ENCODE results near the gene SWAP70.

SWAP70 gene

DNA sequence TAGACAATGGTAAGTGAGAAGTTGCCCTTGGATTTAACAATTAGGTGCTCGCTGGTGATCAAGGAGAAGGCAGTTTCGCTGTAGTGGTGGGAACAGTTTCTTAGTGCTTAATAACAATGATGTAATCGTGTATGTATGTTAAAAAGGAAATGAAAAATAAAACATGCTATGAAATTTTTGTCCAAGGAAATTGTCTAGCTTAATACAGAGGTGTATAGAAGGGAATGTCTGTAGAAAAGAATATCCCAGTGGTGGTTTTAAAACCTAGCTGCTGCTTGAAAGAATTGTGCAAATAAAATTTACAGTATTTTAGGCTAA is 53.1 kb downstream of the SWAP70 start:
- Histone ChIP-seq H3K27ac (peak overlapping the region; percentile 23 to 59), H3K4me1 (peaks cover 0 to 77% (median 49%) of the 10 kb centered on the region in 4 donors)
- intact Hi-C loops (cut with DNase I; ENCODE audit: low total_unique reads): no loop called here

GRCh38 chr11:9717719-9718118 is 53.8 kb downstream of the SWAP70 start:
- Histone ChIP-seq H3K4me3 (no peak overlapping the region), H3K9me3 (no peaks in the 10 kb centered on the region), H3K36me3 (no peaks in the 10 kb centered on the region), H3K27me3 (no peaks in the 10 kb centered on the region), H3K27ac (peak overlapping the region; percentile 41 to 59), H3K4me1 (peaks cover 0 to 73% (median 47%) of the 10 kb centered on the region in 4 donors)
- intact Hi-C loops (cut with DNase I; ENCODE audit: low total_unique reads): no loop called here
- DNase-seq: no peak
- TF ChIP-seq, protein P1, sequence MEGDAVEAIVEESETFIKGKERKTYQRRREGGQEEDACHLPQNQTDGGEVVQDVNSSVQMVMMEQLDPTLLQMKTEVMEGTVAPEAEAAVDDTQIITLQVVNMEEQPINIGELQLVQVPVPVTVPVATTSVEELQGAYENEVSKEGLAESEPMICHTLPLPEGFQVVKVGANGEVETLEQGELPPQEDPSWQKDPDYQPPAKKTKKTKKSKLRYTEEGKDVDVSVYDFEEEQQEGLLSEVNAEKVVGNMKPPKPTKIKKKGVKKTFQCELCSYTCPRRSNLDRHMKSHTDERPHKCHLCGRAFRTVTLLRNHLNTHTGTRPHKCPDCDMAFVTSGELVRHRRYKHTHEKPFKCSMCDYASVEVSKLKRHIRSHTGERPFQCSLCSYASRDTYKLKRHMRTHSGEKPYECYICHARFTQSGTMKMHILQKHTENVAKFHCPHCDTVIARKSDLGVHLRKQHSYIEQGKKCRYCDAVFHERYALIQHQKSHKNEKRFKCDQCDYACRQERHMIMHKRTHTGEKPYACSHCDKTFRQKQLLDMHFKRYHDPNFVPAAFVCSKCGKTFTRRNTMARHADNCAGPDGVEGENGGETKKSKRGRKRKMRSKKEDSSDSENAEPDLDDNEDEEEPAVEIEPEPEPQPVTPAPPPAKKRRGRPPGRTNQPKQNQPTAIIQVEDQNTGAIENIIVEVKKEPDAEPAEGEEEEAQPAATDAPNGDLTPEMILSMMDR (IDR thresholded peaks at IDR 0.05): no peak

More for the DNA sequence above, 53.1 kb downstream of the SWAP70 start:
- H3K9me3 ChIP-seq: no peaks in the 10 kb centered on the region
- no peak for DNase-seq
- H3K36me3 ChIP-seq: no peaks in the 10 kb centered on the region
- H3K4me3 ChIP-seq: no peak overlapping the region
- TF ChIP-seq, protein P1 (IDR thresholded peaks at IDR 0.05): no peak
- H3K27me3 ChIP-seq: no peaks in the 10 kb centered on the region

DNA sequence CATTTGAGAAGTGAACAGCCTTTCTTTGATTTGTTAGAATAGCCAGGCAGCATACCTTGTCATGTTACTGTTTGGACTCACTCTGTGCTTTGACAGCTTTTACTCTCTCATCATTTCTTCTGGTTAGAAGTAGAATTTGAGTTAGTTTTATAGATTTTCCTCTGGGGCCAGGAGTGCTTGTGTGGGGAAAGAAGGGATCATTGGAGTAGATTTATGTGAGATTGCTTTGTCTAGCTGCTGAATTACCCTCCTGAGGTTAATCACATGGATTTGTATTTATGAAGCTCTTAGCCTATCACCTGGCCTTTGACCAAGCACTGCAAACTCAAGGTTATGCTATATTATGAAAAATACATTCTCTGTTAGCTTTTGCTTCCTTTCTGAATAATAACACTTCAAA is 54.3 kb downstream of the SWAP70 start:
- no peaks in the 10 kb centered on the region for H3K36me3 ChIP-seq
- intact Hi-C loops (cut with DNase I; ENCODE audit: low total_unique reads): no loop called here
- no peak for DNase-seq
- H3K9me3 ChIP-seq: no peaks in the 10 kb centered on the region
- TF ChIP-seq, protein P1 (IDR thresholded peaks at IDR 0.05): no peak
- H3K27me3 ChIP-seq: no peaks in the 10 kb centered on the region
- H3K4me1 ChIP-seq: peaks cover 0 to 69% (median 45%) of the 10 kb centered on the region in 4 donors
- H3K27ac ChIP-seq: peak overlapping the region; percentile 41 to 59
- no peak overlapping the region for H3K4me3 ChIP-seq

DNA sequence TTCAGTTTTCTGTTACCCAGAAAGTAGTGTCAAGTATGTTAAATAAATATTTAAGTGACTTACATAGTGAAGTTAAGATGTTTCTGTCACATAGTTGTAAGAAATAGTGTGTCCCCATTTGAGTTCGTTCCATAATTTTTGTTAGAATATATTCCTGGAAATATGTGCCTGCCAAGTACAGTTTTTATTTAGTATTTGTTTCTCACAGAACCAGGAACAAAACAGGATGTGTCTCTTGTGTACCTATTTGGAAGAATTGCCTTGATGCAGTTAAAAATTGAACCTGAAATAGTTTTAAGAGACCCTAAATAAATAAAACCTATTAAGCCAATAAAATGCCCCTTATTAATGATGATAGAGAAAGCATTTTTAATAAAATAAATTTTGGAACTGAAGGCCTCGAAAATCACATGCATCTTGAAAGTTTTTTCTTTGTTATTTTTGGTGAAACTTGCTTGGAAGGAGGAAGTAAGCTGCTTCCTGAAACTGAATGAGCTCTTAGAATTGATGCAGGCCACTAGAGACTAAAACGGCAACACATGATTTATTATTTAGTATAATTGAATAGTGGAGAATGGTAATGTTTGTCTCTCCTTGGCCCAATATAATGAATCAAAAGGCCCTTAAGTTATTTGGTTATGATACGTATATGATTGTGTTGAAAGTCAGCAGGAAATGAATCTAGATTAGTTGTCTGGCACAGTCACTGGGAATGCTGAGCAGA is 55.9 kb downstream of the SWAP70 start:
- Histone ChIP-seq H3K4me1 (peaks cover 0 to 58% (median 41%) of the 10 kb centered on the region in 4 donors), H3K9me3 (no peaks in the 10 kb centered on the region), H3K27ac (peak overlapping the region; percentile 47 to 59), H3K27me3 (no peaks in the 10 kb centered on the region), H3K4me3 (no peak overlapping the region), H3K36me3 (no peaks in the 10 kb centered on the region)
- TF ChIP-seq, protein P1 (IDR thresholded peaks at IDR 0.05): no peak
- intact Hi-C loops (cut with DNase I; ENCODE audit: low total_unique reads): no loop called here
- DNase-seq: no peak

DNA sequence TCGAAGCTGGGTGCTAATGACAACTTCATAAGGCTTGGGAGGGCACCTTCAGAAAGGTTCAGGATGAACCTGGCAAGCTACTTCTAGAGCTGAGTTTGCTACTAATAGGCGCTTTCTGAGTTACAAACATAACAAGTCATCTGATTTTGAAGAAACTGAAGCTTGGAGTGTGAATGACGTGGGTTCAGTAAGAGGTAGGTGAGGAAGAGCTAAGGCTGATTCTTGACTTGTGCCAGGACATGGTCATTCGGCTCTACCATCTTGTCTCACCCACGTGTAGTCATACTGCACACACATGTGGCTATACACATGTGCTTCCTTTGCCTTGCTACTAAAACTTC is 56.4 kb downstream of the SWAP70 start:
- no peak for DNase-seq
- Histone ChIP-seq H3K27ac (peak overlapping the region; percentile 47 to 59), H3K27me3 (no peaks in the 10 kb centered on the region), H3K4me1 (peaks cover 0 to 52% (median 40%) of the 10 kb centered on the region in 4 donors), H3K36me3 (no peaks in the 10 kb centered on the region), H3K4me3 (no peak overlapping the region), H3K9me3 (no peaks in the 10 kb centered on the region)
- intact Hi-C loops (cut with DNase I; ENCODE audit: low total_unique reads): no loop called here
- TF ChIP-seq, protein P1 (IDR thresholded peaks at IDR 0.05): no peak

All from tibial artery (tissue), 4 donors.